Endothelial cell (in vitro differentiated cells): ENCODE measurements around the gene TXNL4A. TPM values are rescaled to one million over a fixed set of nuclear protein-coding genes. Genes with fewer than 3 reads are reported as not detected.

Source experiments
- DNase-seq: peaks from one replicate; pipeline ENCODE4 v3.0.0; 2021; ENCODE audit warnings: low spot score
- H3K27ac Mint-ChIP-seq: one replicate; pipeline ENCODE4 v1.8.0; 2021; ENCODE audit warnings: mixed read lengths, inconsistent platforms; ENCODE audit not compliant: unreplicated experiment
- H3K27me3 Mint-ChIP-seq: one replicate; pipeline ENCODE4 v1.8.0; 2021; ENCODE audit warnings: mild to moderate bottlenecking, moderate library complexity, mixed read lengths, inconsistent platforms; ENCODE audit not compliant: unreplicated experiment
- H3K36me3 Mint-ChIP-seq: one replicate; pipeline ENCODE4 v1.8.0; 2021; ENCODE audit warnings: mild to moderate bottlenecking, low read depth, mixed read lengths, inconsistent platforms; ENCODE audit not compliant: unreplicated experiment
- H3K4me1 Mint-ChIP-seq: one replicate; pipeline ENCODE4 v1.8.0; 2021; ENCODE audit warnings: mild to moderate bottlenecking, mixed read lengths, inconsistent platforms; ENCODE audit not compliant: unreplicated experiment
- H3K4me3 Mint-ChIP-seq: one replicate; pipeline ENCODE4 v1.8.0; 2021; ENCODE audit warnings: mild to moderate bottlenecking, mixed read lengths, inconsistent platforms; ENCODE audit not compliant: unreplicated experiment
- H3K9me3 Mint-ChIP-seq: one replicate; pipeline ENCODE4 v1.8.0; 2021; ENCODE audit warnings: mixed read lengths, inconsistent platforms; ENCODE audit not compliant: unreplicated experiment
- total RNA-seq: library from RNA; stranded (reverse); fragmentation: NEBNext Ultra II Directional; extraction: Animal tissue kit (Norgen Biotek cat#: 25700); gene quantifications from one replicate; pipeline ENCODE4 v1.2.1, GENCODE V29; 2021; ENCODE audit not compliant: unreplicated experiment
- TF ChIP-seq, protein P1 (sequence below): fragments of 200-600 bp; sonication (generic); IDR thresholded peaks from one replicate; pipeline ENCODE4 v1.5.0; 2021; ENCODE audit warnings: antibody characterized with exemption; ENCODE audit not compliant: unreplicated experiment

TXNL4A gene
- total RNA-seq, 1 donor from 2014 or later, result 86.8 TPM

DNA sequence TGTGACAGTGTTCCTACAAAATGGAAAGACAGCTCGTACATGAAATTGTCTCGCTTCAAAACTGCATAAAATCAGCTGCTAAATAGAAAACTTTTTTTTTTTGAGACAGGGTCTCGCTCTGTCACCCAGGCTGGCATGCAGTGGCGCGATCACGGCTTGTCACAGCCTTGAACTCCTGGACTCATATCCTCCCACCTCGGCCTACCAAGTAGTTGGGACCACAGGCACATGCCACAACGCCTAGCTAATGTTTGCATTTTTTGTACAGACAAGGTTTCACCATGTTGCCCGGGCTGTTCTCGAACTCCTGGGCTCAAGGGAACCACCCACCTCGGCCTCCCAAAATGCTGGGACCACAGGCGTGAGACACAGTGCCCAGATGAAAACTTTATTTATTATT lies 3.2 kb downstream of the TXNL4A start:
- TF ChIP-seq, protein P1, sequence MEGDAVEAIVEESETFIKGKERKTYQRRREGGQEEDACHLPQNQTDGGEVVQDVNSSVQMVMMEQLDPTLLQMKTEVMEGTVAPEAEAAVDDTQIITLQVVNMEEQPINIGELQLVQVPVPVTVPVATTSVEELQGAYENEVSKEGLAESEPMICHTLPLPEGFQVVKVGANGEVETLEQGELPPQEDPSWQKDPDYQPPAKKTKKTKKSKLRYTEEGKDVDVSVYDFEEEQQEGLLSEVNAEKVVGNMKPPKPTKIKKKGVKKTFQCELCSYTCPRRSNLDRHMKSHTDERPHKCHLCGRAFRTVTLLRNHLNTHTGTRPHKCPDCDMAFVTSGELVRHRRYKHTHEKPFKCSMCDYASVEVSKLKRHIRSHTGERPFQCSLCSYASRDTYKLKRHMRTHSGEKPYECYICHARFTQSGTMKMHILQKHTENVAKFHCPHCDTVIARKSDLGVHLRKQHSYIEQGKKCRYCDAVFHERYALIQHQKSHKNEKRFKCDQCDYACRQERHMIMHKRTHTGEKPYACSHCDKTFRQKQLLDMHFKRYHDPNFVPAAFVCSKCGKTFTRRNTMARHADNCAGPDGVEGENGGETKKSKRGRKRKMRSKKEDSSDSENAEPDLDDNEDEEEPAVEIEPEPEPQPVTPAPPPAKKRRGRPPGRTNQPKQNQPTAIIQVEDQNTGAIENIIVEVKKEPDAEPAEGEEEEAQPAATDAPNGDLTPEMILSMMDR, result no peak
- Mint-ChIP-seq H3K9me3 (no peaks in the 10 kb centered on the region), H3K27me3 (no peaks in the 10 kb centered on the region), H3K4me1 (peaks cover 18% of the 10 kb centered on the region), H3K4me3 (no peak overlapping the region), H3K27ac (no peak overlapping the region), H3K36me3 (peaks cover 8% of the 10 kb centered on the region)
- no peak for DNase-seq

DNA sequence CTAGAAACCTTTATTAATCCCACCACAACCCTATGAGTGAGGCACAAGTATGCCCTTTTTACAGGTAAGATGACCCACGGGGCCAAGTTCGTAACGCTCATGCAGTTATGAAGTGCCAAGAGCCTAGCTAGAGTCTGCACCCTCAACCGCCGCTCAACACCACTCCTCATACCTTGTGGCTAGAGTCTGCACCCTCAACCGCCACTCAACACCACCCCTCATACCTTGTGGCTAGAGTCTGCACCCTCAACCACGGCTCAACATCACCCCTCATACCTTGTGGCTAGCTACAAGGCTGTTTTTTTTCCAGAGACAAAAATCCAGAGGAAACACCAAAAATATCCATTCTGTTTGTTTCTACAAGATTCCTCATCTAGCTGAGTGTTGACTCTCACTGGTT lies 4.6 kb downstream of the TXNL4A start:
- DNase-seq, result no peak
- Mint-ChIP-seq H3K27me3 (no peaks in the 10 kb centered on the region), H3K4me1 (peaks cover 16% of the 10 kb centered on the region), H3K4me3 (no peak overlapping the region), H3K36me3 (peaks cover 8% of the 10 kb centered on the region), H3K9me3 (no peaks in the 10 kb centered on the region), H3K27ac (no peak overlapping the region)
- TF ChIP-seq, protein P1, result no peak

DNA sequence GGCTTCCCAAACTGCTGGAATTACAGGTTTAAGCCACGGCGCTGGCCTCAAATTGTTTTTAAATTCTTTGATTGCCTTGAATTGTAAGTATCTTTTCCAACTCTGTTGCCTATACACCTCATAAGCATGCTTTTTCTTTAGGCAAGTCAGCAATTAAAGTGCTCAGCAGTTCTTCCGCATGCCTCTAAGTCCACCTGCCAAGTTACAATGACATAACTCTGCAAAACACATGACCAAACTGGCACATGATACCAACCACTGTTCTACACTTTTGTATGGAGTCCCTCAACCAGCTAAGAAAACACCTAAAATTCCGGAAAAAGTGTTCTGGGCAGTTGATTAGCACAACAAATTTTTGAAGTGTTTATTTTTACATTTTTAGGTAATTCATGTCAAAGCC lies 5.1 kb downstream of the TXNL4A start:
- peaks cover 8% of the 10 kb centered on the region for H3K36me3 Mint-ChIP-seq
- no peak overlapping the region for H3K4me3 Mint-ChIP-seq
- H3K4me1 Mint-ChIP-seq, result peaks cover 15% of the 10 kb centered on the region
- DNase-seq, result no peak
- no peaks in the 10 kb centered on the region for H3K27me3 Mint-ChIP-seq
- TF ChIP-seq, protein P1, result no peak
- no peaks in the 10 kb centered on the region for H3K9me3 Mint-ChIP-seq
- H3K27ac Mint-ChIP-seq, result no peak overlapping the region

DNA sequence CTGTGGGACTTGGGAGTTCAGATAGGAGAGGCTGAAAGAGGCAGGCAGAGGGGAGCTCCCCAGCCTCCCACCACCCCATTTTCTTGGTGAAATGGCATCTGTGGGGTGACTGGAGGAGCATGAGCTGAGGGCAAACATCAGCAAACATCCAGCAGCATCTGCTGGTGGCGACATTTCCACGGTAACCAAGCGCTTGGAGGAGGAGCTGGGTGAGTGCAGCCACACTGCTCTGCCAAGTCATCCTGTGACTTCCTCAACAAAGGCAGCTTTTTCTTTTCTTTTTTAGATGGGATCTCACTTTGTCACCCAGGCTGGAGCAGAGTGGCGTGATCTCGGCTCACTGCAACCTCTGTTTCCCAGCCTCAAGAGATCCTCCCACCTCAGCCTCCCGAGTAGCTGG lies 5.6 kb downstream of the TXNL4A start:
- DNase-seq, result no peak
- peaks cover 15% of the 10 kb centered on the region for H3K4me1 Mint-ChIP-seq
- no peaks in the 10 kb centered on the region for H3K27me3 Mint-ChIP-seq
- TF ChIP-seq, protein P1, result no peak
- H3K36me3 Mint-ChIP-seq, result peaks cover 12% of the 10 kb centered on the region
- no peak overlapping the region for H3K4me3 Mint-ChIP-seq
- no peaks in the 10 kb centered on the region for H3K9me3 Mint-ChIP-seq
- no peak overlapping the region for H3K27ac Mint-ChIP-seq

DNA sequence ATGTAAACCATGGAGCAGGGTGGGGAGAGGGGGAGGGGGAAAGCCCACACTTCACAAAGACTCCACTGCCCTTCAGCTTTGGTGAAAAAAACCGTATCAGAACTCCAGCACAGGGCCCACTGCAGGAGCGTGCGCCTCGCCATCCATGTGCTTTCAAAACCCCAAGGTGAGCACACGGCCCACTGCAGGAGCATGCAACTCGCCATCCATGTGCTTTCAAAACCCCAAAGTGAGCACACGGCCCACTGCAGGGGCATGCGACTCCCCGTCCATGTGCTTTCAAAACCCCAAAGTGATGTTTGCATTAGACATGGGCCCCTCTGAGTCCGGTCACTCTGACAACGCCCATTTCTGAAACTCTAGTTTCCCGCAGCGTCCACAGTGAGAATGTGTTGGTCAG lies 7.8 kb downstream of the TXNL4A start:
- TF ChIP-seq, protein P1, result no peak
- no peak for DNase-seq
- Mint-ChIP-seq H3K4me3 (no peak overlapping the region), H3K4me1 (peaks cover 3% of the 10 kb centered on the region), H3K27me3 (no peaks in the 10 kb centered on the region), H3K9me3 (no peaks in the 10 kb centered on the region), H3K27ac (no peak overlapping the region), H3K36me3 (peaks cover 12% of the 10 kb centered on the region)
